Ovary (tissue), 9 donors: ENCODE measurements around the gene CIAO3. TPM values are rescaled to one million over a fixed set of nuclear protein-coding genes. Genes with fewer than 3 reads are reported as not detected.

Source experiments
- DNase-seq, 5 donors: peaks; one replicate each; pipeline ENCODE4 v3.0.0-alpha.2; 2019 to 2020
- H3K27ac ChIP-seq, 2 donors: fragments of 200-600 bp; one replicate each; pipeline versions ENCODE4 v1.5.1 to v1.8.0; 2019 to 2022
- H3K27me3 ChIP-seq: fragments of 200-600 bp; one replicate; pipeline ENCODE4 v1.8.0; 2022
- H3K36me3 ChIP-seq: fragments of 200-600 bp; sonication (generic); one replicate; pipeline ENCODE4 v1.5.1; 2019
- H3K4me1 ChIP-seq: one replicate; pipeline ENCODE4 v1.8.1; 2013; ENCODE audit warnings: mild to moderate bottlenecking, moderate library complexity; ENCODE audit not compliant: insufficient read depth
- H3K4me3 ChIP-seq: fragments of 200-600 bp; sonication (generic); one replicate; pipeline ENCODE4 v1.5.1; 2017
- H3K9me3 ChIP-seq, 2 donors: fragments of 200-600 bp in 1 of 2; sonication (generic) in 1 of 2; one replicate each; pipeline versions ENCODE4 v1.5.1 to v1.8.1; 2013 to 2019; ENCODE audit warnings: mild to moderate bottlenecking in 1 of 2, moderate library complexity in 1 of 2
- EP300 ChIP-seq: sonication (generic); formaldehyde crosslinking; IDR thresholded peaks from one replicate; pipeline ENCODE4 v1.6.1; 2017; ENCODE audit warnings: antibody characterized with exemption
- POLR2A ChIP-seq: fragments of 450-650 bp; IDR thresholded peaks from one replicate; pipeline ENCODE4 v1.6.1; 2017; ENCODE audit warnings: antibody characterized with exemption, mild to moderate bottlenecking, moderate library complexity
- WGBS, 3 donors: extraction: QIAGEN DNeasy Blood & Tissue Kit in 1 of 3; methylation state at CpG; one replicate each; pipeline versions ENCODE4 v1.1.5 to v1.1.7; 2013 to 2017; 5-methylcytosine and 5-hydroxymethylcytosine counted together
- intact Hi-C, 4 donors: fragments of 100-400 bp; cut with DNase I; formaldehyde crosslinking; loops; one replicate each; pipeline versions ENCODE4 v1.11.0 to v1.15.1; 2022 to 2023
- polyA plus RNA-seq, 2 donors: library from polyadenylated mRNA; stranded (reverse); fragments of 200-250 nt in 1 of 2; fragments of 350-450 nt in 1 of 2; fragmentation: Illumina TruSeq in 1 of 2; extraction: RNeasy Lipid Tissue Mini Kit (QIAGEN cat#74804) in 1 of 2; gene quantifications; one replicate each; pipeline ENCODE4 v1.2.3, GENCODE V29; 2013 to 2014
- total RNA-seq, 7 donors: library from RNA; depleted of rRNA in 2 of 7; stranded (reverse); fragments of >200 nt in 2 of 7; fragmentation: NEBNext Ultra II Directional in 3 of 7; extraction: Animal tissue kit (Norgen Biotek cat#: 25700) in 3 of 7; gene quantifications; one replicate each; pipeline versions ENCODE4 v1.1.0 to v1.2.4, GENCODE V29; 2016 to 2023
- TF ChIP-seq, protein P1 (sequence below), 3 donors: fragments of 450-650 bp in 2 of 3; fragments of 200-600 bp in 1 of 3; IDR thresholded peaks; one replicate each; pipeline versions ENCODE4 v1.5.1 to v1.8.0; 2016 to 2022; ENCODE audit warnings: antibody characterized with exemption in 3 of 3, mild to moderate bottlenecking in 1 of 3
- donor health status: DM: no; HTN: no; CAD: no; lungs with moderate emphysema.
- donor health status: DM: no; HTN: no; CAD: no.
- donor health status: Bipolar disorder and iron deficiency.
- donor health status: DM: yes; HTN: yes; CAD: no.
- donor health status: DM: no; HTN: no; CAD: no.
- donor health status: DM: yes; HTN: yes; CAD: no.

The CIAO3 gene
- total and polyA plus RNA-seq, 9 donors: 8.5 to 32.5 (median 21.0) TPM

DNA sequence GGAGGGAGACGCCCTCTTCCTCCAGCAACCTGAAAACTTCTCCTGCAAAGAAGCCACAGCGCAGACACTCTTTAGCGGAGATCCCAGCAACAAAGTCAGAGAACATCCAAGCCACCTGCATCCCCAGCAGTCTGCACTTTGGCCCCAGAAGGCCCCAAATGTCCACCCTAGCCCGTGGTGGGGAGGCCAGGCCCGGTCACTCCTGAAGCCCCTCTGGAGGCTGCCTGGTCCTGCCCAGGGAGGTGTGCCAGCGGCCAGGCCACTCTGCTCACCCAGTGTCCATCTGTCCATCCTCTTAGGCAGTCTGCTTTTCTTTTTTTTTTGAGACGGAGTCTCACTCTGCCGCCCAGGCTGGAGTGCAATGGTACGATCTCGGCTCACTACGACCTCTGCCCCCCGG, 8.5 kb downstream of the CIAO3 start:
- intact Hi-C loops: no loop called here
- 92 to 93% (median 93%) methylated on average over 12 of the region's 12 CpGs for WGBS, 3 donors
- H3K36me3 ChIP-seq: no peaks in the 10 kb centered on the region
- DNase-seq: no peak
- H3K27me3 ChIP-seq: peaks cover 8% of the 10 kb centered on the region
- TF ChIP-seq, protein P1, sequence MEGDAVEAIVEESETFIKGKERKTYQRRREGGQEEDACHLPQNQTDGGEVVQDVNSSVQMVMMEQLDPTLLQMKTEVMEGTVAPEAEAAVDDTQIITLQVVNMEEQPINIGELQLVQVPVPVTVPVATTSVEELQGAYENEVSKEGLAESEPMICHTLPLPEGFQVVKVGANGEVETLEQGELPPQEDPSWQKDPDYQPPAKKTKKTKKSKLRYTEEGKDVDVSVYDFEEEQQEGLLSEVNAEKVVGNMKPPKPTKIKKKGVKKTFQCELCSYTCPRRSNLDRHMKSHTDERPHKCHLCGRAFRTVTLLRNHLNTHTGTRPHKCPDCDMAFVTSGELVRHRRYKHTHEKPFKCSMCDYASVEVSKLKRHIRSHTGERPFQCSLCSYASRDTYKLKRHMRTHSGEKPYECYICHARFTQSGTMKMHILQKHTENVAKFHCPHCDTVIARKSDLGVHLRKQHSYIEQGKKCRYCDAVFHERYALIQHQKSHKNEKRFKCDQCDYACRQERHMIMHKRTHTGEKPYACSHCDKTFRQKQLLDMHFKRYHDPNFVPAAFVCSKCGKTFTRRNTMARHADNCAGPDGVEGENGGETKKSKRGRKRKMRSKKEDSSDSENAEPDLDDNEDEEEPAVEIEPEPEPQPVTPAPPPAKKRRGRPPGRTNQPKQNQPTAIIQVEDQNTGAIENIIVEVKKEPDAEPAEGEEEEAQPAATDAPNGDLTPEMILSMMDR (IDR thresholded peaks at IDR 0.05): no peak
- TF ChIP-seq POLR2A (no peak), EP300 (no peak)
- H3K9me3 ChIP-seq: no peaks in the 10 kb centered on the region
- H3K4me3 ChIP-seq: no peak overlapping the region
- H3K4me1 ChIP-seq: peaks cover 7% of the 10 kb centered on the region
- no peak overlapping the region for H3K27ac ChIP-seq

DNA sequence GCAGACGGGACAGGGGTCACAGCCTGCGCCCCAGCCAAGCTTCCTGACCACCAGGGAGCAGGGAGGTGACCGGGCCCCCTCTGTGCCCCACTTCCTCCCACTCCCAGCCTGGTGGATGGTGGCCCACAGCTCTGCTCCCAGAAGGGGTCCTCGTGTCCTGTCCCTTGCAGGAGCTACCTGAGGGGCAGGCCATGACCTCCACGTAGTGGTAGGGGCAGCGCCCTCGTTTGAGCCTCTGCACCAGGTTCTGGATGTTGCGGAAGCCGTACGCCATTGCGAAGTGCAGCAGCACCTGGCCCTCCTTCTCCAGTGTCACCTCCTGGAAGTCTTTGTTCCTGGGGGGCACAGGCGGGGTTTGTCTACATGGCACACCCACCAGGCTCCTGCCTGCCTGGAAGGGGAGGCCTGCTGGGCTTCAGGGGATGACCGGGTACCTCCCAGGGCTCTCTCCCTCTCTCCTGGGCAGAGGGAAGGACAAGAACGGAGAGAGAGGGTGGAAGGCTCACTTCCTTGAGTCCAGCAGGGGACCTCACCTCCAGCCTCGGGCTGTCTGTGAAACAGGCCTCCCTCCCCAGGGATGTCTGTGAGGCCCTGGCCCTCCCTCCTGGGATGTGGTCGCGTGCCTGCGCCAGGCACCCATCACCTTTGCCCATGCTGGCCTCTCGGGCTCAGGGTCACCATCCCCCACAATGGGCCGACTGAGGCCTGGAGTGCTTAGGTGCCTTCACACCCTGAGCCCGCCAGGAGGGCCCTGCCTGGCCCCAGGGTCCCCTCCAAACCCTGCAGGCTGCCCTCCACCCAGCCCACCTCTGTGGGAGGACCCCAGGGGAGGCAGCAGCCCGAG, 9.9 kb downstream of the CIAO3 start:
- peak in 1 of 5 donors; percentile 34 for DNase-seq
- H3K27ac ChIP-seq: no peak overlapping the region
- peaks cover 9% of the 10 kb centered on the region for H3K4me1 ChIP-seq
- no peaks in the 10 kb centered on the region for H3K9me3 ChIP-seq
- intact Hi-C loops: no loop called here
- TF ChIP-seq POLR2A (no peak), EP300 (no peak)
- TF ChIP-seq, protein P1 (IDR thresholded peaks at IDR 0.05): no peak
- H3K27me3 ChIP-seq: peaks cover 15% of the 10 kb centered on the region
- no peak overlapping the region for H3K4me3 ChIP-seq
- no peaks in the 10 kb centered on the region for H3K36me3 ChIP-seq
- 85 to 88% (median 86%) methylated on average over 20 to 22 of the region's 22 CpGs for WGBS, 3 donors

DNA sequence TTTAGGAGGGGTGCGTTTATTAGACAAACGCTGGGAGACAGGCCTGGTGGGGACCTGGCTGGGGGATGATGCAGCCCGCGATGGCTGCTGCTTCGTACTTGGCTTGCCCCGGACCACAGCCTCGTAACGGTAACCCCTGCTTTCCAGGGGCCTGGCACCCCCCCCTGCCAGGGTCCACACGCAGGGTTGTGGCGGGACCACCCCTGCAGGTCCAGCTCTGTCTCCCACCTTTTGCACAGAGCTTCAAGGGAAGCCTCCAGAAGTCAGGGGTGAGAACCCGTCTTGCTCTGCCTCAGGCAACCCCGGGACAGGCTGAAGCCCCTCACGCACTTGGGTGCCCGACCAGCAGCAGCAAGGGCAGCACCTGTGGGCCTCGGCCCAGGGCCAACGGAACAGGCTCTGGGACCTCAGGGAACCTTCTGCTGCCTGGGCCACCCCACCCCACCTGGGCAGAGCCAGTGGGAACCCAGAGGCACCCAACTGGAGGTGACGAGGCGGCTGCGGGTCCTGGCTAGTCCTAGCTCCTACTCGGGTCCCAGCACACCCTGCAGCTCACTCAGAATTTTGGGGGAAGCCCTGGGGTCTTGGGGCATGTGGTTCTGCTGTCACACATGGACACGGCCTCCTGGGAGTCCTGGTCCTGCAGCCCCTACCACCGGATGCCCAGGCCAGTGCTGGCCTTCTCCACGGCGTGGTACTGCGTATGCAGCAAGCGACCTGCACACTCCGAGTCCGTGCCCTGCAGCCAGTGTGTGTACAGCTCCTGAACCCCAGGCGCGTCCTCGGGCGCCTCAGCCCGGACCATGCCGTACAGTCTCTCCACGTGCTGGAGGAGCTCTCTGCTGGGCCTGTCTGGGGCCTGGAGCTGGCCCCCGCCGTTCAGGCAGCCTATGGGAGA, 10.8 kb downstream of the CIAO3 start:
- peaks cover 15% of the 10 kb centered on the region for H3K27me3 ChIP-seq
- intact Hi-C loops: no loop called here
- TF ChIP-seq EP300: no peak
- H3K27ac ChIP-seq: no peak overlapping the region
- peaks cover 9% of the 10 kb centered on the region for H3K4me1 ChIP-seq
- H3K9me3 ChIP-seq: no peaks in the 10 kb centered on the region
- H3K4me3 ChIP-seq: no peak overlapping the region
- 79 to 86% (median 84%) methylated on average over 32 to 37 of the region's 37 CpGs for WGBS, 3 donors
- no peak for DNase-seq
- H3K36me3 ChIP-seq: no peaks in the 10 kb centered on the region

DNA sequence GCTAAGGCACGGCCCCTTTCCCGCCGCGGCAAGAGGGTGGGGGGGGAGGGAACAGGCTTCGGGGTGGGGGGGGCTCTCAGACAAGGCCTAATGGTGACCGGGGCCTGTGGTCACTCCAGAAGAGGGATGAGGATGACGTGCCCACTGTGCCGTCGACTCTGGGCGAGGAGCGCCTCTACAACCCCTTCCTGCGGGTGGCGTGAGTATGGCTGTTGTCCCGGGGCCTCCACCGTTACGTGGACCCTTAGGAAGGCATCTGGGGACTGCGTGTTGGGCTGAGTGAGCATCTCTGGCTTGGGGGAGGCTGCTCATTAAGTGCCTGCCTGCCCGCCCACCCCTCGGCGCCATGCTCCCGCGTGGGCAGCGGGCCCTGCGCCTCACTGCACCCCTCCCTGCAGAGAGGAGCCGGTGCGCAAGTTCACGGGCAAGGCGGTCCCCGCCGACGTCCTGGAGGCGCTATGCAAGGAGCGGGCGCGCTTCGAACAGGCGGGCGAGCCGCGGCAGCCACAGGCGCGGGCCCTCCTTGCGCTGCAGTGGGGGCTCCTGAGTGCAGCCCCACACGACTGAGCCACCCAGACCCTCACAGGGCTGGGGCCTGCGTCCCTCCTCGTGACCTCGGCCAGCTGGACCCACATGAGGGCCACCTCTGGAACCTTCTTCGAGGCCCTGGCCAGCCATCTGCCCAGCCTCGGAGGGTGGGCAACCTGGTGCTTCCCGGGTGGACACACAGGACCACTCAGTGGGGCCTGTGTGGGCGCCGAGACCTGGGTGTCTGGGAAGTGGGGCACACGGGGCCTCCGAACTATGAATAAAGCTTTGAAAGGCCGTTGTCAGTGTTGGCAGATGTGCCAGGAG, 11.7 kb downstream of the CIAO3 start:
- Histone ChIP-seq H3K27ac (no peak overlapping the region), H3K27me3 (peaks cover 15% of the 10 kb centered on the region), H3K4me1 (peaks cover 9% of the 10 kb centered on the region), H3K4me3 (no peak overlapping the region), H3K36me3 (no peaks in the 10 kb centered on the region), H3K9me3 (no peaks in the 10 kb centered on the region)
- 43 to 63% (median 58%) methylated on average over 40 to 55 of the region's 55 CpGs for WGBS, 3 donors
- intact Hi-C loops: no loop called here
- TF ChIP-seq, protein P1 (IDR thresholded peaks at IDR 0.05): no peak
- TF ChIP-seq EP300: no peak
- no peak for TF ChIP-seq POLR2A
- no peak for DNase-seq
